Trophoblast cell (in vitro differentiated cells and primary cell): ENCODE results near the gene EFS.
"Not testable (repeated sequence)": the region's sequence is repeated elsewhere in the genome, so short reads cannot be mapped to it uniquely, and the experiment has no call there.

Experiments
- DNase-seq, 2 donors: peaks; one replicate each; pipeline ENCODE4 v3.0.0-alpha.2; 2016
- H2AFZ ChIP-seq: 2 replicates; pipeline ENCODE4 v1.6.1; 2013; ENCODE audit warnings: low read length, moderate library complexity, mild to moderate bottlenecking; ENCODE audit not compliant: insufficient read depth, poor library complexity
- H2AK5ac ChIP-seq: 2 replicates; pipeline ENCODE4 v1.6.1; 2013; ENCODE audit warnings: mild to moderate bottlenecking, low read length
- H2BK120ac ChIP-seq: 2 replicates; pipeline ENCODE4 v1.6.1; 2013; ENCODE audit warnings: low read length, mild to moderate bottlenecking, moderate library complexity; ENCODE audit not compliant: insufficient read depth, poor library complexity
- H2BK12ac ChIP-seq: 2 replicates; pipeline ENCODE4 v1.6.1; 2013; ENCODE audit warnings: mild to moderate bottlenecking, low read length, moderate library complexity
- H2BK5ac ChIP-seq: 2 replicates; pipeline ENCODE4 v1.6.1; 2013; ENCODE audit warnings: low read length, low read depth, moderate library complexity, mild to moderate bottlenecking; ENCODE audit not compliant: poor library complexity
- H3K14ac ChIP-seq: 2 replicates; pipeline ENCODE4 v1.6.1; 2013; ENCODE audit warnings: mild to moderate bottlenecking, low read length
- H3K18ac ChIP-seq: 2 replicates; pipeline ENCODE4 v1.6.1; 2013; ENCODE audit warnings: mild to moderate bottlenecking, low read length
- H3K23ac ChIP-seq: 2 replicates; pipeline ENCODE4 v1.6.1; 2013; ENCODE audit warnings: low read length
- H3K27ac ChIP-seq: 2 replicates; pipeline ENCODE4 v1.5.1; 2013; ENCODE audit warnings: low read depth, mild to moderate bottlenecking, inconsistent platforms, low read length, moderate library complexity
- H3K27me3 ChIP-seq: 2 replicates; pipeline ENCODE4 v1.6.1; 2013; ENCODE audit warnings: inconsistent platforms, mild to moderate bottlenecking, low read length, moderate library complexity; ENCODE audit not compliant: insufficient read depth
- H3K36me3 ChIP-seq, 2 experiments: 1 replicate in 1 of 2; 2 replicates in 1 of 2; pipeline ENCODE4 v1.6.1; 2013; ENCODE audit warnings: low read length in 2 of 2, mild to moderate bottlenecking in 2 of 2, moderate library complexity in 1 of 2; ENCODE audit not compliant: insufficient read depth in 2 of 2, control insufficient read depth in 1 of 2
- H3K4ac ChIP-seq: 2 replicates; pipeline ENCODE4 v1.6.1; 2013; ENCODE audit warnings: low read depth, mild to moderate bottlenecking, low read length, moderate library complexity
- H3K4me1 ChIP-seq, 2 experiments: 1 replicate in 1 of 2; 2 replicates in 1 of 2; pipeline ENCODE4 v1.6.1; 2013; ENCODE audit warnings: low read length in 2 of 2, mild to moderate bottlenecking in 2 of 2, moderate library complexity in 1 of 2; ENCODE audit not compliant: insufficient read depth in 2 of 2, control insufficient read depth in 1 of 2
- H3K4me2 ChIP-seq: 2 replicates; pipeline ENCODE4 v1.6.1; 2013; ENCODE audit warnings: inconsistent platforms, mild to moderate bottlenecking, low read length, moderate library complexity
- H3K4me3 ChIP-seq: 2 replicates; pipeline ENCODE4 v1.5.1; 2013; ENCODE audit warnings: mild to moderate bottlenecking, low read depth, low read length, inconsistent platforms
- H3K79me1 ChIP-seq: one replicate; pipeline ENCODE4 v1.6.1; 2013; ENCODE audit warnings: low read length
- H3K79me2 ChIP-seq: 2 replicates; pipeline ENCODE4 v1.6.1; 2013; ENCODE audit warnings: low read length, mild to moderate bottlenecking; ENCODE audit not compliant: control insufficient read depth, insufficient read depth, poor library complexity
- H3K9ac ChIP-seq: 2 replicates; pipeline ENCODE4 v1.6.1; 2013; ENCODE audit warnings: mild to moderate bottlenecking, low read length
- H3K9me3 ChIP-seq: 2 replicates; pipeline ENCODE4 v1.6.1; 2013; ENCODE audit warnings: low read depth, mild to moderate bottlenecking, control low read depth, inconsistent platforms, low read length; ENCODE audit not compliant: insufficient read depth
- H4K12ac ChIP-seq: 2 replicates; pipeline ENCODE4 v1.6.1; 2013; ENCODE audit warnings: low read depth, mild to moderate bottlenecking, low read length, moderate library complexity
- H4K8ac ChIP-seq: 2 replicates; pipeline ENCODE4 v1.6.1; 2013; ENCODE audit warnings: low read depth, mild to moderate bottlenecking, low read length, moderate library complexity
- H4K91ac ChIP-seq: one replicate; pipeline ENCODE4 v1.6.1; 2013; ENCODE audit warnings: low read depth, mild to moderate bottlenecking, low read length, moderate library complexity
- WGBS: extraction: QIAGEN DNeasy Blood & Tissue Kit; methylation state at CpG from one replicate; pipeline ENCODE4 v1.1.7; 2013; ENCODE audit warnings: missing lambda C conversion rate; ENCODE audit not compliant: insufficient read length, insufficient coverage; ENCODE audit errors: extremely low coverage; 5-methylcytosine and 5-hydroxymethylcytosine counted together

The EFS gene

DNA sequence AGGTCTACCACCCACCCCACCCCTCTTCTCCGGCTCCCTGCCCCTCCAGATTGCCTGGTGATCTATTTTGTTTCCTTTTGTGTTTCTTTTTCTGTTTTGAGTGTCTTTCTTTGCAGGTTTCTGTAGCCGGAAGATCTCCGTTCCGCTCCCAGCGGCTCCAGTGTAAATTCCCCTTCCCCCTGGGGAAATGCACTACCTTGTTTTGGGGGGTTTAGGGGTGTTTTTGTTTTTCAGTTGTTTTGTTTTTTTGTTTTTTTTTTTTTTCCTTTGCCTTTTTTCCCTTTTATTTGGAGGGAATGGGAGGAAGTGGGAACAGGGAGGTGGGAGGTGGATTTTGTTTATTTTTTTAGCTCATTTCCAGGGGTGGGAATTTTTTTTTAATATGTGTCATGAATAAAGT, 39.2 kb downstream of the EFS start:
- no CpG with 5 or more reads among the region's 5 CpGs for WGBS
- H2BK5ac ChIP-seq, H2BK12ac ChIP-seq: not testable (repeated sequence)

DNA sequence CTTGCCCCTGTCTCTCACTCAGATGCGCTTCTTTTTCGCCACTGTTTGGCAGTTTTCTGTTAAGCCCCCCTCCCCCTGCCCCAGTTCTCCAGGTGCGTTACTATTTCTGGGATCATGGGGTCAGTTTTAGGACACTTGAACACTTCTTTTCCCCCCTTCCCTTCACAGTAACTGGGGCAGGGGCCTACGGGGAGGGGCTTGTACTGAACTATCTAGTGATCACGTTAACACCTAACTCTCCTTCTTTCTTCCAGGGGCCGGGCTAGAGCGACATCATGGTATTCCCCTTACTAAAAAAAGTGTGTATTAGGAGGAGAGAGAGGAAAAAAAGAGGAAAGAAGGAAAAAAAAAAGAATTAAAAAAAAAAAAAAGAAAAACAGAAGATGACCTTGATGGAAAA, 40.0 kb downstream of the EFS start:
- peaks cover 17% of the 10 kb centered on the region for H3K79me1 ChIP-seq
- no peak for DNase-seq
- H4K8ac ChIP-seq = no peak overlapping the region
- WGBS = no CpG with 5 or more reads among the region's 7 CpGs
- H3K27ac ChIP-seq = no peak overlapping the region
- no peak overlapping the region for H3K18ac ChIP-seq
- peaks cover 8 to 10% of the 10 kb centered on the region in 2 experiments for H3K4me1 ChIP-seq
- no peak overlapping the region for H2BK12ac ChIP-seq
- H3K4ac ChIP-seq = no peak overlapping the region
- no peak overlapping the region for H2BK5ac ChIP-seq
- H3K36me3 ChIP-seq = peaks cover 24 to 28% of the 10 kb centered on the region in 2 experiments
- no peak overlapping the region for H4K12ac ChIP-seq
- H3K4me3 ChIP-seq = no peak overlapping the region
- no peaks in the 10 kb centered on the region for H3K27me3 ChIP-seq
- no peak overlapping the region for H3K9ac ChIP-seq
- no peak overlapping the region for H3K23ac ChIP-seq
- no peak overlapping the region for H3K4me2 ChIP-seq
- H4K91ac ChIP-seq = no peak overlapping the region
- H2AK5ac ChIP-seq = no peak overlapping the region
- no peak overlapping the region for H3K14ac ChIP-seq
- H3K9me3 ChIP-seq = no peaks in the 10 kb centered on the region
- H2BK120ac ChIP-seq = no peak overlapping the region
- peaks cover 9% of the 10 kb centered on the region for H3K79me2 ChIP-seq
- H2AFZ ChIP-seq = no peak overlapping the region

More for the DNA sequence above, 39.2 kb downstream of the EFS start:
- Histone ChIP-seq H3K79me1 (peaks cover 13% of the 10 kb centered on the region), H3K36me3 (peaks cover 18 to 28% of the 10 kb centered on the region in 2 experiments)
- H3K27ac ChIP-seq, H3K4ac ChIP-seq, H4K8ac ChIP-seq, H4K91ac ChIP-seq, H3K14ac ChIP-seq, H2AFZ ChIP-seq, H2AK5ac ChIP-seq, H3K9me3 ChIP-seq, H3K18ac ChIP-seq, DNase-seq, H3K79me2 ChIP-seq, H4K12ac ChIP-seq, H3K4me3 ChIP-seq, H3K9ac ChIP-seq, H2BK120ac ChIP-seq, H3K4me1 ChIP-seq, H3K27me3 ChIP-seq, H3K23ac ChIP-seq, H3K4me2 ChIP-seq: not testable (repeated sequence)

DNA sequence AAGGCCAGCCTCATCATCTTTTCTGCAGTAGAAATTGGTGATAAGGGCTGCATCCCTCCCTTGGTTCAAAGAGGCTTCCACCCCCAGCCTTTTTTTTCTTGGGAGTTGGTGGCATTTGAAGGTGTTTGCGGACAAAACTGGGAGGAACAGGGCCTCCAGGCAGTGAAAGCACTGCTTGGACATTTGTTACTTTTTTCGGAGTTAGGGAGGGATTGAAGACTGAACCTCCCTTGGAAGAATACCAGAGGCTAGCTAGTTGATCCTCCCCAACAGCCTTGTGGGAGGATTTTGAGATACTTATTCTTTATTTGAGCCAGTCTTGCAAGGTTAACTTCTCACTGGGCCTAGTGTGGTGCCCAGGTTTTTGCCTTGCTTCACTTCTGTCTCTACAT, 40.5 kb downstream of the EFS start:
- Histone ChIP-seq H4K91ac (no peak overlapping the region), H3K36me3 (peaks cover 25 to 28% of the 10 kb centered on the region in 2 experiments), H3K4me1 (peaks cover 8 to 10% of the 10 kb centered on the region in 2 experiments), H3K23ac (no peak overlapping the region), H2AK5ac (no peak overlapping the region), H2BK12ac (no peak overlapping the region), H3K27ac (no peak overlapping the region), H3K27me3 (no peaks in the 10 kb centered on the region), H3K79me1 (peaks cover 17% of the 10 kb centered on the region), H3K4me2 (no peak overlapping the region), H2BK120ac (no peak overlapping the region), H3K14ac (no peak overlapping the region), H3K79me2 (peaks cover 9% of the 10 kb centered on the region), H4K8ac (no peak overlapping the region), H3K18ac (no peak overlapping the region), H3K4me3 (no peak overlapping the region), H2BK5ac (no peak overlapping the region), H4K12ac (no peak overlapping the region), H2AFZ (no peak overlapping the region), H3K4ac (peak overlapping the region; percentile 10), H3K9ac (no peak overlapping the region), H3K9me3 (no peaks in the 10 kb centered on the region)
- no CpG with 5 or more reads among the region's 2 CpGs for whole genome bisulfite sequencing
- no peak for DNase-seq

DNA sequence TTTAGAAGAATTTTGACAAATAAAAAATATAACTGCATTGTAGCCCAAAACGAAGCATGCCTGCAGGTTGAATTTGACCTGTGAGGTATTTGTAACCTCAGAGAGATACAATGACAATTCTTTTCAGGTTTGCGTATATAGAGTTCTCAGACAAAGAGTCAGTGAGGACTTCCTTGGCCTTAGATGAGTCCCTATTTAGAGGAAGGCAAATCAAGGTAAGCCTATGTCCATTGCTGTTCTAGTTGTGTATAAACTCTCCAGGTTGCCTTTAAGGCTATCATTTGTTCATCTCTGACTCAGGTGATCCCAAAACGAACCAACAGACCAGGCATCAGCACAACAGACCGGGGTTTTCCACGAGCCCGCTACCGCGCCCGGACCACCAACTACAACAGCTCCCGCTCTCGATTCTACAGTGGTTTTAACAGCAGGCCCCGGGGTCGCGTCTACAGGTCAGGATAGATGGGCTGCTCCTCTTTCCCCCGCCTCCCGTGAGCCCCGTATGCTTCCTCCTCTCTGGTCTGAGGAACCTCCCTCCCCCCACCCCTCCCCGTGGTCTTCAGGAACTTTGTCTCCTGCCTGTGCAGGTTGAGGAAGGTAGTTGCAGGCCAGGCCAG, 41.0 kb downstream of the EFS start:
- H2BK5ac ChIP-seq = no peak overlapping the region
- H3K36me3 ChIP-seq = peaks cover 25 to 30% of the 10 kb centered on the region in 2 experiments
- H3K4ac ChIP-seq = no peak overlapping the region
- H3K79me2 ChIP-seq = peaks cover 9% of the 10 kb centered on the region
- peaks cover 17% of the 10 kb centered on the region for H3K79me1 ChIP-seq
- H3K9ac ChIP-seq = no peak overlapping the region
- H3K27ac ChIP-seq = no peak overlapping the region
- no peaks in the 10 kb centered on the region for H3K9me3 ChIP-seq
- H3K18ac ChIP-seq = no peak overlapping the region
- H2AFZ ChIP-seq = no peak overlapping the region
- H3K4me2 ChIP-seq = no peak overlapping the region
- no peak overlapping the region for H4K12ac ChIP-seq
- no peak overlapping the region for H4K8ac ChIP-seq
- no peaks in the 10 kb centered on the region for H3K27me3 ChIP-seq
- WGBS = no CpG with 5 or more reads among the region's 18 CpGs
- H3K4me3 ChIP-seq = no peak overlapping the region
- H3K4me1 ChIP-seq = peaks cover 8 to 10% of the 10 kb centered on the region in 2 experiments
- no peak overlapping the region for H3K14ac ChIP-seq
- no peak overlapping the region for H2BK12ac ChIP-seq
- no peak overlapping the region for H2AK5ac ChIP-seq
- DNase-seq = no peak
- H4K91ac ChIP-seq = no peak overlapping the region
- no peak overlapping the region for H2BK120ac ChIP-seq
- no peak overlapping the region for H3K23ac ChIP-seq
